Embryonic facial prominence (tissue), 1 donor: ENCODE results near the gene DHRS2.
"Not testable (repeated sequence)": the region's sequence is repeated elsewhere in the genome, so short reads cannot be mapped to it uniquely, and the experiment has no call there.

ENCODE experiments used
- DNase-seq: peaks from one replicate; pipeline ENCODE4 v3.0.0-alpha.2; 2016; ENCODE audit errors: extremely low spot score

DHRS2 gene

DNA sequence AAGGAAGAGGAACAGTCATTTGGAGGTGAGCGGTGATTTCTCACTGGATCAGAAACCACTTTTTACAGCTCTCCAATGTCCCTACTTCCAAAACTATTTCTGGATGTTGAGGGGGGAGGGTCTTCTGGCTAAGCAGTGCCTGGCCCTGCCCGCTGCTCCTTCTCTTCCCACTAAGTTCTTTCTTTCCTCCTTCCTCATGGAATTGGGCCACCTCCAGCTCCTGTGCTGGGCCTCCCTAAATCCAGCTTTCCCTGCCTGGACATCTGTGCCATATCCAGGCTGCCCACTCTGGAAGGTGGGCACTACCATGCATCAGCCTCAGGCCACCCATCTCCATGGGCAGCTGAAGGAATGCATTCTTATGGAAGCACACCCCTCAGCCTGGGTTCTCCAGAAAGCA is 11.5 kb downstream of the DHRS2 start:
- no peak for DNase-seq

DNA sequence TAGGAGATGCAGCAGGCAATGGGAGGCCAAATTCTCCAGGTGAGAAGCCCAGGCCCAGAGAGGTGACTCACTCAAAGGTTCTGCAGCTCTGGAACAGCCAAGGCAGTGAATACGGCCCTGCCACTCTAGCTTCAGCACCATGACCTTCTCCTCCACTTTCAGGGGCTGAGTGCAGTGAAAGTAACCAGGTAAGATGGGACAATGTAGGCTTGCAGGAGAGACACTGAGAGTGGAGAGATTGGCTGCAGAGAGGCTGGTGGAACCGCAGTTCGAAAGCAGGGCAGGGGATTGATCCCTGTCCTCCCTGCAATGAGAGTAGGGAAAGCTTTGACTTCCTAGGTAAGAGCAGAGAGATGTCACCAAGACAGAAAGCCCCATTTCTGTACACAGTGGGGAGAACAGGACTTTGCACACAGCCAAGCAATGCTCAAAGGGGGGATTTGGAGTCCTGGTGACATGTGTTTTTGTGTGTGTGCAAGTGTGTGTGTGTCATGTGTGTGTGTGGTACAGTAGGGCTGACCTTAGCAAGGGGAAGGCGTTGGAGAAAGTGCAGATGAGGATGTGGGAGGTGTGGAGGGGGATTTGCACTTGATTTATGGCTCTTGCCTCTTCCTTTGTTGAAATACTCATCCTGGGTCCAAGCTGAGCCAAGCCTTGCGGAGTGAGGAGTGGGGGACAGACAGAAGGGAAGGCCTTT is 12.7 kb downstream of the DHRS2 start:
- DNase-seq, result no peak

DNA sequence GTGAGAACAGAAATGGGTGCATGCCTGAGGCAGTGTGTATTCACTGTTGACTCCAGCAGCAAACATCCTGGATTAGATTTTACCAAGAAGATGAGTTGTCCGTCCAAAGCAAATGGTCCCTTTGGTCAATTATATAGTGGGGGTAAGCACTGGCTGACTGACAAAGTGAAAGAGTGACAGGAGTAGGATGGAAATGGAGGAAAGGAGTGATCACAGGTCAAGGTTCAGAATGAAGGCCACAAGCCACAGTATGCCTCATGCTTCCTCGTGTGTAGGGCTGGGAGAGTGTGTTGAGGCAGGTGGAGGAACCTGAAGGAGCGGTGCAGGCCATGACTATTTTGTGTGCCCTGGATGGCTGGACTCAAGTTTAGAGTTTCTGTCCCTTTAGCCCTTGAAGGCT is 14.3 kb downstream of the DHRS2 start:
- DNase-seq, result no peak

DNA sequence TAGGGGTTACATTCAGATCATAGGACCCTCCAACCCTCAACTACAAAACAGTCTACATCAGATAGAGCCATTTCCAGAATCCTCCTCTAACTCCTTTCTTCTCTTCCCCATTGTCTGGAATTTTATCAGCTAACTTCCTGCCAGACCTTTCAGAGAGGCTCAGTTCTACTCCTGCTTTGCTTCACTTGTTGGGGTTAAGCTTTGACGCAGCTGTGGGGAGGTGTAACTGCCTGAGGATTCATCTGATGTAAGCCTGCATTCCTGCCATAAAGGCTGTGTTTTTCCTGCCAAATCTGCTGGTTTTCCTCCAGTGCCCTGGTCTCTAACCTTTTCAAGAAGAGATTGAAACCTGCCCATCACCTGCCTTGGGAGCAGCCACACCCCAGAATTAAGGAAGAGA is 16.9 kb downstream of the DHRS2 start:
- DNase-seq, result no peak

DNA sequence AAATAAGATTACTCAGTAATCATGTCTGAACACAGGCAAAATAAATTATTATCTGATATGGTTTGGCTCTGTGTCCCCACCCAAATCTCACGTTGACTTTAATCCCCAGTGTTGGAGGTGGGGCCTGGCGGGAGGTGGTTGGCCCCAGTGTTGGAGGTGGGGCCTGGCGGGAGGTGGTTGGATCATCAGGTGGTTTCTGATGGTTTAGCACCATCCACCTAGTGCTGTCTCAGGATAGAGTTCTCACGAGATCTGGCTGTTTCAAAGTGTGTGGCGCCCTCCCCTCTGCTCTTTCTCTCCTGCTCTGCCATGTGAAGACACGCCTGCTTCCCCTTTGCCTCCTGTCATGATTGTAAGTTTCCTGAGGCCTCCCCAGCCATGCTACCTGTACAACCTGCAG is 18.1 kb downstream of the DHRS2 start:
- no peak for DNase-seq

DNA sequence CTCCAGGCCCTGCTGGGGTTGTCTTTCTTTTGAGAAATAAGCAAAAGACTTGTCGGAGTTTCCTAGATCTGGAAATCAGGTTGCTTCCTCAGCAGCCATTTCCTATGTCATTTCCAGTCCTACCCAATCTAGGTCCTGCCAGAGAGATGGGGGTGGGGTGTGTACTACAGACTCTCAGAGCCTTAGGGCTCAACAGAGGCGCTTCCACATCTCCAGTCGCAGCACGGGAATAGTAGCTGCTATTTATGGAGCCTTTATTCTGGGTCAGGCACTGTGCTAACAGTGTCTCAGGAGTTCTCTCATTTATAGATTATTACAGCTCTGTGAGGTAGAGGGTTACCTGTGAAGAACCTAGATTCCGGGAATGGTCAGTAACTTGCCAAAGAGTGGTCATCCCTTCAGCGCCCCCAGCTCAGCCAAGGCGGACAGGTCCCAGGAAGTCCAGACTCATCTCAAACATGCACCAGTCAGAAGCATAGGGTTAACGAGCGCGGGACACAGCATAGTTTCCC is 21.9 kb downstream of the DHRS2 start:
- no peak for DNase-seq

DNA sequence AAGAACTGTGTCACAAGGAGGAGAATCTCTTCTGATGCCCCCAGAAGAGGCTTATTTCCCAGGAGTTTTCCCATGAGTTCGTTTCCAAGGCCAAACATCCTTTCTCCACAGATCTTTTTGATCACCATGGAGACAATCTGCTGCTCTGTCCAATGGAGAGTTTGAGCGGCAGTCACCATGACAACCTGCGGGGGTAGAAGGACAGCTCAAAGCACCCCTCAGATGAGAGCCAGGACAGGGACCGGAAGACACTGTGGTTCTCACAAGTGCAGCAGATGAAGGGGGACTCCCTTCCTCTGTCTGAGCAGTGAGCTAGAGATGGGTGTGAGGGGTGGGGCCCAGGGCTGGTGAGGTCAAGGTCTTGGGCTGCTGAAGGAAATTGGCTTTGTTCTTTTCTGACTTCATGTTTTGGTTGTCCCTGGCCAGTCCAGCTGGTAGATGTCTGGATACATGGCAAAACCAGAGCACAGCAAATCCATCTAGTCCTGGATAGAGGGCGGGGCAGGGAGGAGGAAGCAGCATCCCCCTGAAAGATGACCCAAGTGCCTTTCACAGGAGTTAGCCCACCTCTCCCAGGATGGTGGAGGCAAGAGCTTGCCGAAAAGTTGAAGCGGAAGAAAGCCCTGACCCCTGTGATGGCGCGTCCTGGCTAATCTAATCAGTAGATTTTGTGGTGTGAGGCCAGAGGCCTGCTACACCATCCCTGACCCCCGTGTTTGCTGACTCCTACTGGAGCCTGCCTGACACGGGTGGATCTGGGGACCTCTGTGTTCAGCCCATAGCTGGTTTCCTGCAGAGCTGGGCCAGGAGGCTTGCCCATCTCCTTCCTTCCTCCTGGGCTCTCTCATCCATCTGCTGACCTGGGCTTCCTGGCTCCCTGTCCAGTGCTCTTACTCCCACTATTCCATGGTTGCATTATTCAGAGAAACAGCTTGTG is 24.4 kb downstream of the DHRS2 start:
- DNase-seq, result no peak

DNA sequence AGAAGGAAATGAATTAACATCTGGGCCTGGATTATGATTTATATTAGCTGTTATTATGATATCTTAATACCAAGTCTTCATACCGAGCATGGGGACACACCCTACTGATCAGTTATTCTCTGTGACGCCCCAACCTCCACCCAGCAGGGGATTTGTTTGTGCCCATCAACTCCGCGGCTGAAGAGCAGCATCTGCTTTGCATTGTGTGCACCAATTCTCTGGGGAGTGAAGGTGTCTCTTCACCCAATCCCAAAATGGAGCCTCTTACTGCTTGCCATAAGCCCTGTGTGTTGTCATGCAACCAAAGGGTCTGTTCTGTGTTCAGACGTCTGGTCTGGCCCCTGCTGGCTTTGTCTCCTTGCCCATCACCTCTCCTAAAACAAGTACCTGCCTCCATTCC is 25.4 kb downstream of the DHRS2 start:
- no peak for DNase-seq

DNA sequence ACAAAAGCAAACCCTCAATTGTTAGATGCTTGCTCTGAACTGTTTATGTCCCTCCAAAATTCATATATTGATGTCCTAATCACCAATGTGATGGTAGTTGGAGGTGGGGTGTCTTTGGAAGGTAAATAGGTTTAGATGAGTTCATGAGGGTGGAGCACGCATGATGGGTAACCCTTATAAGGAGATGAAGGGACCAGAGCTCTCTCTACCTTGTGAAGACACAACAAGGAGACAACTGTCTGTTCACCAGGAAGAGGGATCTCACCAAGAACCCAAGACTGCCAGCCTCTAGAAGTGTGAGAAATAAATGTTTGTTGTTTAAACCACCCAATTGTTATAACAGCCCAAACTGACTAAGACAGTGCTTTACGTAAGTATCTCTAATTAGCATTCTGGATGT is 27.0 kb downstream of the DHRS2 start:
- no peak for DNase-seq

DNA sequence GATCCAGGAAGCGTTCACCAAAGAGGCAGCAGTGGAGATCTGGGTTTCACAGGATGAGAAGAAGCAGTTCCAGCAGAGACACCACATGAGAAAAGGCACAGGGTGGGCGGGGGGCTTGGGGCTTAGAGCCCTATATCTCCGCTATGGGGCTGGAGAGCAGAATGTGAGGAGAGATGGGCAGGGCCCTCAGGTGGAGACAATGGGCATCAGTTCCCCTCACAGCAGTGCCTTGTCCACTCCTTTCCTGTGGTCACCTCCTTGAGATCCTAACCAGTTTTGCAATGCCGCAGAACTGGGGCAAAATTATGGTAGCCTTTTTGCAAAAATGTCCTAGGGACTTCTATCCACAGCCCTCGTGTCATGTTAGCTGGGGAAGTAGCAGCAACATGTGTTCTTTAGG is 27.5 kb downstream of the DHRS2 start:
- DNase-seq, result no peak

DNA sequence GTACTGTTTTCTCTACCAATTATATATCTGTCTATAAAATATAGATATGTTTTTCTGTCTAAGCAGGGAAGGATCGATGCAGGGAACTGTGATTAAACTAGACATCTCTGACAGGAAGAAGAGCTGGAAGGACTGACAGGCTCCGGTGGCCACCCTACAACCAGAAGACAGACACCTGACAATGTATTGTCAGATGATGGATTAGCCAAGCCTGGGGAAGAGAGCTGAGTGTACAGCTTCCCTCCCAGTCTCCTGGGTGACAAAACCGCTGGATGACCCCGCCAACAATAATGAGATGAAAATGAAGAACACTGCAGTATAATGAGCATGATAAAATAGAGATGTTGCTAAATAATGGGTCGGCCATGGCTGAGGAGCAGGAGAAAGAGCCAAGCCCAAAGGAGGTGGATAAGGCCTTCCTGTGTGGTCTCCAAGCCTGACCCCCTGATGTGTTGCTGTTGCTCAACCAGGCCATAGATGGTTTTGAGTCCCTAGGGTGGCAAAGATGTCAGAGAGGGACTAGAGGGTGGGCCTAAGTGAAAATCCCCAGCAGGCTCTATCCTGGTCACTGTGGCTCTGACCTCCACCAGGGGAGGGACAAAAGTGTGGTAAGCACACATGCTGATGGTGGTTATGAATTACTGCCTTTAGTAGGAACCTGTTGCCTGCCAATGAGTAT is 28.2 kb downstream of the DHRS2 start:
- DNase-seq, result no peak

DNA sequence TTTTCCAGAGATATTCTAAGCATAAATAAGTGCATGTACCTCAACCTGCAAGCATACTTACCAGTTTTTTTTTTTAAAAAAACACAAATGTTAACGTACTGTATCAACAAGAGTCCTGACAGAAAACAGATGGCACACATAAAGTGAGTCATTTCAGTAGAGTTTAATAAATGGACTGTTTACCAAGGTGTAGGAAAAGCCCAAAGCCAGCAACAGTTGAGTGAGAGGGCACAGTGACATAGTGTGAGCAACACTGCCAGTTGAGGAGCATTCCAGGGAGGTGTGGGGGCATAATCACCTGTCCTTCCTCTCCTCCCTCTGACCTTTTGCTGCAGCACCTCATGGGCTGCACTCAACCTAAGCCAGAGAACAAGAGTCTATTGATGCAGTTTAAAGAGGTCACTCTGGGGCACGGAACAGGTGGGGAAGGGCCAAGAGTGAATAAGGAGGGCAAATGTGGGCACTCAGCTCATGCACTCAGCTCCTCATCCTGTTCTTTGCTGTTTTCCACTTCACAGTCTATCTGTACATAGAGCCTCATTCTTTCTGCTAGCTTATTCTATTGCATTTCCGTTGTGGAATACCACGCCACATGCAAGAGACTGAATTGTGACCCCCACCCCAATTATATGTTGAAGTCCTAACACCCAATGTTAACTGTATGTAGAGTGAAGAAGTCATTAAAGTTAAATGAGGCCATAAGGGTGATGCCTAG is 29.3 kb downstream of the DHRS2 start:
- no peak for DNase-seq

DNA sequence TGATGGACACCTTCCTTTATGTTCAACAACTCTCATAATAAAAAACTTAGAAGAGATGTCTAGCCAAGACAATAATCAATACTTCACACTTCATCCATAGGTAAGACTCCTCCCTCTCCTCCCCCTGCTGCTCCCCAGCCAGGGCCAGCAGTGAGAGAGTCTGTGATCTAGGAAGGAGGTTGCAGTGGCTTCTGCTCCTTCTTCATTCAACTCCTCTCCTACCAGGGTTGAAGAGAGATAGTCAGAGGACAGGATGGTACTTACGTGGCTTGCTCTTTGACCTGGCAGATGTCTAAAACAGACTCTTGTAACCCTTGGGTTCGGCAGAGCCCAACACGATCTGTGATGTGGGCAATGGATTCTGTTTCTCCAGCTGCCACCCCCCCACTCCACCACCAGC is 31.0 kb downstream of the DHRS2 start:
- DNase-seq, result no peak

DNA sequence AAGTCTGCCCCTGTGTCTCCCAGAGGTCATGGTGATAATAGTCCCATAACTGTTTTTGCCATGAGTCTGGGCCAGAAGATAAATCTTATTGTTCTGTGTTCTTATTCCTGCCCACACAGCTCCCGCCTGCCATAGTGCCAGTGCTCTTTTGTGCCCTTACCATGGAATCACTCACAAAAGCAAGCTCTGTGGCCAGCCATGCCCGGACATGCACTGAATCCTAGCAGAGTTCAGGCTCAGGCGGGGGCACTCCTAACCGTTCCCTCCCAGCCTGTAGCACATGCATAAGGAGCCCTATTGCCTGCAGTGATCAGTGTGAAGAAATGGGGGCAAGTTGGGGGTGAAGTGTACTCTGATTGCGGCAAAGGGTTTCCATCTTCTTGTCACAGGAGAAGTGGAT is 33.3 kb downstream of the DHRS2 start:
- DNase-seq, result no peak

DNA sequence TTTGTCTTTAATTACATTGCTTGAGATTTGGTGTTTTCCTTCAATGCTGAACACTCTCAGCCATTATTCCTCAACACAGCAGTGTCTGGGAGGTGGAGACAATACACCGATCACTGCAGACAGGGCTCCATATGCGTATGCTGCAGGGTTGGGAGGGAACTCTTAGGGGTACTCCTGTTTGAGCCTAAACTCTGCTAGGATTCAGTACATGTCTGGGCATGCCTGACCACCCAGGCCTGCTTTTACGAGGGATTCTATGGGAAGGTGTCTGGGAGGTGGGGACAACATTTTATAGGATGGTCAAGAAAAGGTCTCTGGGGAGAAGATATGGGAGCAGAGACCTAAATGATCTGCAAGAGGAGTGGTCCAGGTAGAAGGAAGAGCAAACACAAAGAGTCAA is 34.3 kb downstream of the DHRS2 start:
- DNase-seq, result no peak

DNA sequence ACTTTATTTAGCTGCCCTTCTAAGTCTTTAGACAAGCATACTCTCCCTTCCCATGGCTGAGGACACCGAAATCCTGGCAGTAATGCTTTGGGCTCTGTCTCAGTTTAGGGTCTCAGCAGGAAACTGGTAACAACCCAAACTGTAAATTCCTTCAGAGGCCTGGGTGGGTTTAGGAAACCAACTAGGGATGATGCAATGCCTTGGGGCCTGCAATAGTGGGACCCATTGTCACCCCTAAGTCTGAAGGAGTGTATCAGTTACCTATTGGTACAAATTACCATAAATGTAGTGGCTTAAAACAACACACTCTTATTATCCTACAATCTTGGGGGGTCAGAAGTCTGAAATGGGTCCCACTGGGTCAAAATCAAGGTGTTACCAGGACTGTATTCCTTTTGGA is 36.0 kb downstream of the DHRS2 start:
- no peak for DNase-seq

DNA sequence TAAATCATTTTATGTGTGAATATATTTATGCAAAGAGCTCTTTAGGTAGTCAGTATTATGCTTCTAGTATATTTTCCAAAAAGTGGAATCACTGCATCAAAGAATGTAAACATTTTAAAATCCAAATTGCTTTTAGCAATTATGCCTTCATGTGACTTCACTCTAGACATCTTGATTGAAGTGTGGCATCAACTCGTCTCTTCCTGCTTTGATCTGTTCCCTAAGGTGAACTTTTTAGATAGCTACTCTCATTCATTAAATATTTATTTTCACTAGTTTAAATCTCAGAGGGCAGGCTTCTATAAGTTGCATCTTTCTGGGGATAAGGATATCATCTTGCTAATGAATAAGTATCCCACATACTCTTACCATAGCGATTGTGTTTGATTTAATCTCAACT is 39.2 kb downstream of the DHRS2 start:
- DNase-seq, result no peak

DNA sequence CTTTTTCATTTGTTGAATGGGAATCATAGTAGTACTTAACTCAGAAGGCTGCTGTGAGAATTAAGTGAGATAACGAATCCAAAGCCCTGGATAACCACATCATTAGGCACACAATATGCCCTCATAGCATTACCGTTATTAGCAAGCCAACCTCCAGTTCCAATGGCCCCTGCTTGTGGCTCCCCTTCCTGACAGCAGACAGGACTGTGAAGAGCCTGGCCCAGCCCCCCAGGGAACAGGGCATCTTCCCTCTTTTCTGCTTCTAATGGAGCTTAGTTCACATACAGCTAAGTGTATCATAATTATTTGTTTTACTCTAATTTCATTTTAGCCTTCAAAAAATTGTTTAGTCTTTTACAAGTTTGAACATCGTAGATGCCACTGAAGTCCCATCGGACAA is 39.7 kb downstream of the DHRS2 start:
- DNase-seq, result no peak

DNA sequence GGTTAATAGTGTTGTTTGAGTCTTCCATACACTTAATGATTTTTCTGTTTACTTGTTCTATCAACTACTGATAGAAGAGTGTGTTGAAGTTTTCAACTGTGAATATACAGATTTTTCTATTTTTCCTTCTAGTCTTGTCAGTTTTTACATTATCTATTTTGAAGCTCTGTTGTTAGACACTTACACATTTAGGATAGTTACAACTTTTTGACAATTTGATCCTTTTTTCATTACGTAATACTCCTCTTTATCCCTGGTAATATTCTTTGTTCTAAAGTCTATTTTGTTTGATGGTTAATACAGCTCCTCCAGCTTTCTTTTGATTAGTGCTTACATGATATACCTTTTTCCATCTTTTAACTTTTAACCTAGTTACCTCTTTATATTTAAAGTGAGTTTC is 45.2 kb downstream of the DHRS2 start:
- no peak for DNase-seq

DNA sequence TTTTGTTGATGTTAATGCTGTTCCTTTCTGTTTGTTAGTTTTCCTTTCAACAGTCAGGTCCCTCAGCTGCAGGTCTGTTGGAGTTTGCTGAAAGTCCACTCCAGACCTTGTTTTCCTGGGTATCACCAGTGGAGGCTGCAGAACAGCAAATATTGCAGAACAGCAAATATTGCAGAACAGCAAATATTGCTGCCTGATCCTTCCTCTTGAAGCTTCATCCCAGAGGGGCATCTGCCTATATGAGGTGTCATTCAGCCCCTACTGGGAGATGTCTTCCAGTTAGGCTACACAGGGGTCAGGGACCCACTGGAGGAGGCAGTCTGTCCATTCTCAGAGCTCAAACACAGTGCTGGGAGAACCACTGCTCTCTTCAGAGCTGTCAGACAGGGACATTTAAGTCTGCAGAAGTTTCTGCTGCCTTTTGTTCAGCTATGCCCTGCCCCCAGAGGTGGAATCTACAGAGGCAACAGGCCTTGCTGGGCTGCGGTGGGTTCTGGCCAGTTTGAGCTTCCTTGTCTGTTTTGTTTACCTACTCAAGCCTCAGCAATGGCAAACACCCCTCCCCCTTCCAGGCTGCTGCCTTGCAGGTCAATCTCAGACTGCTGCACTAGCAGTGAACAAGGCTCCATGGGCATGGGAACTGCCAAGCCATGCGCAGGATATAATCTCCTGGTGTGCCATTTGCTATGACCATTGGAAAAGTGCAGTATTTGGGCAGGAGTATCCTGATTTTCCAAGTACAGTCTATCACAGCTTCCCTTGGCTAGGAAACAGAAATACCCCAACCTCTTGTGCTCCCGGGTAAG is 53.7 kb downstream of the DHRS2 start:
- not testable (repeated sequence) for DNase-seq

DNA sequence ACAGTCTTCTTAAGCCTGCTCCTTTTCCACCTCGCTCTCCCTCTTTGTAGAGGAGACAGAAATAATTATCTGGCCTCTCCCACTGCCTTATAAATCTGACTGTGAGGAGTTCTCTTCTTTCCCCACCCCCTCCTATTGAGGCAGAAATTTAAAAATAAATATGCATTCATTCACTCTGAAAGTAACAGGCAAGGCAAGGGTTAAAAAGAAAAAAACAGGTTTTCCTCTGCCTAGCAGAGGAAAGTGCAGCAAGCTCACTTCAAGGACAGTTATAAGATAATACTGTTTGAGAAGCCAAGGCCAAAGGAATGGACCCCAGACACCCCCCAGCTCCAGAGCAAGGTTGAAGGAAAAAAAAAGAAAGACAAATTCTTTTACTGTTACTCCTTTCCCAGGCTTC is 56.3 kb downstream of the DHRS2 start:
- no peak for DNase-seq
